GM19099 (cell line): ENCODE measurements around the gene NCKAP5L.

ENCODE experiments used
- POLR2A ChIP-seq: IDR thresholded peaks from 3 replicates; pipeline ENCODE4 v1.6.1; 2011; ENCODE audit warnings: low read depth; ENCODE audit not compliant: insufficient read length; ENCODE audit errors: extremely low read depth

The NCKAP5L gene

DNA sequence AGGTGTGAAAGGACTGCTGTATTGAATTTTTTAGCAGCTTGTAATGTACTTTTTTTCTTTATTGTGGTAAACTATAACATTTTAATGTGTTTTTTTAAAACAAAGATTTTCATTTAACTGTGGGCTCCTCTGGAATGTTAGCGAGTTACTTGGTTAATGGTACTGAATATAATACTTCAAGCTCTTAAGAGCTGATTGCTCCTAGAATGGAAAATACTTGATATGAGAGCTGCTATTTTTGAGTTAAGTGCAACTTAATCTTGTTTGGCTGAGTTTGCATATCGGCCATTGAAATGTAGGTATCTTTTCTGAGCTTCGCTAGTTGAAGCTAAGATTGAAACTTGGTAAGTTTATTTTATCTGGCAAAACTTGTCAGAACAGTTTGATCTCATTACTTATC, 79.4 kb downstream of the NCKAP5L start:
- TF ChIP-seq POLR2A = no peak

GRCh38 chr12:49748306-49748705, 79.9 kb downstream of the NCKAP5L start:
- no peak for TF ChIP-seq POLR2A

DNA sequence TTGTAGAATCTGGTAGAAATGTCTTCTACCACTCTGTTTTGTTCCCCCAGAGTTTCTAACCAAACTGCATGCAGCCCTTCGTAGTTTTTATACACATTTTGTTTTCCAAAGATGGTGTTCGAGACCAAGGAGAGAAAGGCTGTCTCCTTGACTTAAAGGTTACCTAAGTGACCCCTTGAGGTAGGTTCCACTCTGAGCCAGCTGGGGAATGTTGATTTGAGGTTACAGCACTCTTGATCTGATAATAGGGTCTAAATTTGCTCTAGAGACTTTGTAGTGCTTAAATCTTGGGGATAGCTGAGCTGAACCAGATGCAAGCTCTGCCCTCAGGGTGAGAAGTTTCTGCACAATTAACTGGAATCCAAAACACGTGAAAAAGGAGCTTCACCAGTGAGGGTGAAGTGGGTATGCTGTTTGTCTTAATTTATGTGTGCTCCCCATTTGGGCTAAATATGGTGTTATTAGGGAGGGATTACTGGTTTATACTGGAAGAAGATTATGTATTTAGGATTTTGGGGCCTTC, 83.8 kb downstream of the NCKAP5L start:
- no peak for TF ChIP-seq POLR2A

GRCh38 chr12:49741882-49742620, 86.2 kb downstream of the NCKAP5L start:
- peak; percentile 2 for TF ChIP-seq POLR2A
